Muscle layer of colon (tissue), 2 donors: Measurements from ENCODE around the gene ARL8B.
A peak's percentile ranks its signal among the peaks of the same experiment; 100 is the strongest.
"Not testable (repeated sequence)": the region's sequence is repeated elsewhere in the genome, so short reads cannot be mapped to it uniquely, and the experiment has no call there.

Experiments
- H3K27ac ChIP-seq: one replicate; pipeline ENCODE4 v1.7.0; 2013; ENCODE audit warnings: low read depth, mild to moderate bottlenecking, low read length, moderate library complexity
- H3K27me3 ChIP-seq, 2 donors: one replicate each; pipeline ENCODE4 v1.7.0; 2013; ENCODE audit warnings: low read length in 2 of 2, mild to moderate bottlenecking in 2 of 2; ENCODE audit not compliant: insufficient read depth in 2 of 2, control insufficient read depth in 1 of 2
- H3K36me3 ChIP-seq: one replicate; pipeline ENCODE4 v1.7.0; 2013; ENCODE audit warnings: mild to moderate bottlenecking, low read length; ENCODE audit not compliant: insufficient read depth
- H3K4me1 ChIP-seq: one replicate; pipeline ENCODE4 v1.7.0; 2013; ENCODE audit warnings: mild to moderate bottlenecking, low read length; ENCODE audit not compliant: insufficient read depth
- H3K4me3 ChIP-seq, 2 donors: one replicate each; pipeline ENCODE4 v1.7.0; 2013; ENCODE audit warnings: low read length in 2 of 2, low read depth in 1 of 2, mild to moderate bottlenecking in 1 of 2, moderate library complexity in 1 of 2
- H3K9ac ChIP-seq: one replicate; pipeline ENCODE4 v1.7.0; 2013; ENCODE audit warnings: low read length
- H3K9me3 ChIP-seq: one replicate; pipeline ENCODE4 v1.7.0; 2013; ENCODE audit warnings: mild to moderate bottlenecking, low read length
- donor health status: abdominal sarcoma.
- donor health status: Adenocarcinoma of cecum.

ARL8B gene

GRCh38 chr3:5113726-5114125 is 8.4 kb upstream of the ARL8B start:
- H3K4me3 ChIP-seq, H3K27me3 ChIP-seq, H3K9ac ChIP-seq, H3K36me3 ChIP-seq, H3K4me1 ChIP-seq, H3K27ac ChIP-seq, H3K9me3 ChIP-seq: not testable (repeated sequence)

GRCh38 chr3:5115506-5116162 is 6.5 kb upstream of the ARL8B start:
- no peaks in the 10 kb centered on the region for H3K27me3 ChIP-seq
- no peaks in the 10 kb centered on the region for H3K4me1 ChIP-seq
- no peak overlapping the region for H3K9ac ChIP-seq
- H3K36me3 ChIP-seq, result no peaks in the 10 kb centered on the region
- no peak overlapping the region for H3K4me3 ChIP-seq
- H3K9me3 ChIP-seq, result no peaks in the 10 kb centered on the region
- no peak overlapping the region for H3K27ac ChIP-seq

DNA sequence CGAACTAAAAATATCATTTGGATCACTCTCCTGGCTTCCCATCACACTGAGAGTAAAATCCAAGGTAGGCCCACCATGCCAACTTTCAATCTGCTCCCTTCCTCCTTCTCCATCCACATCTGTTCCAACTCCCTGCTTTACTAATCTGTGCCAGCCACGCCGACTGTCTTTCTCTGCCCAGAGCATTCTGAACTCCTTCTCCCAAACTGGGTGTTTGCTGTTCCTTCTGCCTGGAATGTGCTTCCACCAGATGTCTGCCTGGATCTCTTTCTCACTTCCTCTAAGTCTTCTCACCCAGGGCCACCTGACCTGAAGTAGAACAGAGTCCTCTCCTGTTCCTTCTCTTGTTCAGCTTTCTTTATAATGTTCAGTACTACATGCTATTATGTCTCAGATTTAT is 5.6 kb upstream of the ARL8B start:
- Histone ChIP-seq H3K9me3 (no peaks in the 10 kb centered on the region), H3K4me3 (no peak overlapping the region), H3K9ac (no peak overlapping the region), H3K27ac (no peak overlapping the region), H3K4me1 (peaks cover 1% of the 10 kb centered on the region), H3K27me3 (no peaks in the 10 kb centered on the region), H3K36me3 (no peaks in the 10 kb centered on the region)

GRCh38 chr3:5120446-5120845 is 1.6 kb upstream of the ARL8B start:
- Histone ChIP-seq H3K36me3 (no peaks in the 10 kb centered on the region), H3K9ac (no peak overlapping the region), H3K27me3 (no peaks in the 10 kb centered on the region), H3K9me3 (no peaks in the 10 kb centered on the region), H3K4me1 (peaks cover 23% of the 10 kb centered on the region), H3K4me3 (no peak overlapping the region), H3K27ac (no peak overlapping the region)

DNA sequence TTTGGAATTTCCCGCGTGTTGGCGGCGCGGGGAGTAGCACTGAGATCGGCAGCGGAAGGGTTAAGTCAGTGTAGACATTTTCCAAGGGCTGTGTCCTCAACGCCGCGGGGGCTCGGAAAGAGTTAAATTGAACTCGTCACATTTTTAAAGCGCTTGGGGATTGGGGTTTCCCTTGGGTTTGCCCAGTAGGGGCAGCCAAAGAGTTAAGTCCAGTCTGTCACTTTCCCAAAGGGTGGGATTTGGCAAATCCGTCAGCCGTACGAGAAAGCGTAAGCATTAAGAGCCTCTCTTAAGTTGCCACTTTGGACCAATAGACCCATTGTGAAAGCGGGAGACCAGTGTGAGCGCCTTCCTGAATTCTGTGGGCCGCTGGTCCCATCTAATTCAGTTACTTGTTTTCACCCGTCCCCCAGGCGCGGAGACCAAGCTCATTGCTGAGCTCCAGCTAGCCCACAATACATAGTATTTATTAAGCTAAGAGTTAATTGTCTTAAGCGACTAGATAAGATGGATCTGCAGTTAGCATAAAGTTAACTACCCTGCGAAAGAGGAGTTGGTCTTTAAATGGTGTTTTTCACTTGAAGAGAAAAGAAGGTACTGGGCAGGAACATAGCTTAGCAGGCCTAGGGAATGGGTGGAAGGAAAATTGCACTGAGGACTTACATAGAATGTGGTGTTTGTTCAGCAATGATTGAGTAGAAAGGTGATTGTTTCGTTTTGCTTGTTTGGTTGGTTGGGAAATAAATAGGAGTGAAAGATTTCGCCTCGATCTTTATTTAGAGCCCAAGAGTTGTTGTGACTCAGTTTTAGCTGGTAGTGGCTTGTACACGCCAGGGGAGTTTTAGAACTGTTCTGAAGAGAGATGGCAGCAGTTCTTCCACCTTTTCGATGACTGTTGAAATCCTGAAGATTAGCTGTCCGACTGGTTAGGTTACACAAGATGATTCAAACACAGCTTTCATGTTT is 932 bp downstream of the ARL8B start:
- Histone ChIP-seq H3K4me1 (peaks cover 23% of the 10 kb centered on the region), H3K4me3 (peak overlapping the region; percentile 91 to 99)

GRCh38 chr3:5123937-5124336 is 1.8 kb downstream of the ARL8B start:
- no peak overlapping the region for H3K4me3 ChIP-seq
- H3K27me3 ChIP-seq, result no peaks in the 10 kb centered on the region
- no peak overlapping the region for H3K27ac ChIP-seq
- H3K4me1 ChIP-seq, result peaks cover 23% of the 10 kb centered on the region
- H3K36me3 ChIP-seq, result no peaks in the 10 kb centered on the region
- no peak overlapping the region for H3K9ac ChIP-seq
- H3K9me3 ChIP-seq, result no peaks in the 10 kb centered on the region

More for the DNA sequence above, 932 bp downstream of the ARL8B start:
- Histone ChIP-seq H3K27ac (peak overlapping the region; percentile 80), H3K36me3 (no peaks in the 10 kb centered on the region), H3K9ac (peak overlapping the region; percentile 74), H3K27me3 (no peaks in the 10 kb centered on the region), H3K9me3 (no peaks in the 10 kb centered on the region)

GRCh38 chr3:5126586-5126985 is 4.5 kb downstream of the ARL8B start:
- Histone ChIP-seq H3K36me3 (no peaks in the 10 kb centered on the region), H3K27me3 (no peaks in the 10 kb centered on the region), H3K9ac (no peak overlapping the region), H3K4me3 (no peak overlapping the region), H3K27ac (no peak overlapping the region), H3K9me3 (no peaks in the 10 kb centered on the region), H3K4me1 (peaks cover 22% of the 10 kb centered on the region)

DNA sequence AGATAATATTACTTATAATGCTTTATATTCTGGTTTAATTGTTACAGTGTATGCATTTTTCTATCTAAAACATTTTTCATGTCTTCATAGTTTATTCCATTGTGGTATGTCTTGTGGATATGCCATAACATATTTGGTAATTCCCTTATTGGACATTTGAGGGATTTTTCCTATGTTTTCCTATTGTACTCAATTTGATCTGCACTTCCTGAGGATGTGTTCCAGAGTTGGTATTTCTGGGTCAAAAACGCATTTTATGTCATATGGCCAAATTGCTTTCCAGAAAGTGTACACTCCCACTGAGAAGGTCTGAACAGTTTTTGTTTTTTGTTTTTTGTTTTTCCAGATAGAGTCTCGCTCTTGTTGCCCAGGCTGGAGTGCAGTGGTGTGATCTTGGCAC is 6.8 kb downstream of the ARL8B start:
- Histone ChIP-seq H3K4me3 (no peak overlapping the region), H3K27me3 (no peaks in the 10 kb centered on the region), H3K4me1 (peaks cover 16% of the 10 kb centered on the region), H3K9me3 (no peaks in the 10 kb centered on the region), H3K36me3 (no peaks in the 10 kb centered on the region), H3K9ac (no peak overlapping the region), H3K27ac (no peak overlapping the region)

GRCh38 chr3:5133239-5134018 is 11.3 kb downstream of the ARL8B start:
- Histone ChIP-seq H3K36me3 (no peaks in the 10 kb centered on the region), H3K27me3 (no peaks in the 10 kb centered on the region), H3K4me3 (no peak overlapping the region), H3K9me3 (no peaks in the 10 kb centered on the region), H3K27ac (no peak overlapping the region), H3K4me1 (peaks cover 37% of the 10 kb centered on the region), H3K9ac (no peak overlapping the region)

GRCh38 chr3:5134019-5134391 is 11.9 kb downstream of the ARL8B start:
- Histone ChIP-seq H3K9ac (no peak overlapping the region), H3K4me3 (no peak overlapping the region), H3K4me1 (peaks cover 42% of the 10 kb centered on the region), H3K36me3 (no peaks in the 10 kb centered on the region), H3K27ac (no peak overlapping the region), H3K9me3 (no peaks in the 10 kb centered on the region), H3K27me3 (no peaks in the 10 kb centered on the region)

- no peaks in the 10 kb centered on the region for H3K36me3 ChIP-seq
- H3K4me3 ChIP-seq, result no peak overlapping the region
- peaks cover 47% of the 10 kb centered on the region for H3K4me1 ChIP-seq
- no peaks in the 10 kb centered on the region for H3K9me3 ChIP-seq
- H3K9ac ChIP-seq, result no peak overlapping the region
- H3K27me3 ChIP-seq, result no peaks in the 10 kb centered on the region
- no peak overlapping the region for H3K27ac ChIP-seq
These were observed 12.4 kb downstream of the ARL8B start for GRCh38 chr3:5134499-5134898.
